RWPE2 (cell line): ENCODE data around the gene ACY1.
A peak's percentile ranks its signal among the peaks of the same experiment; 100 is the strongest.

Source experiments
- ATAC-seq: fragments of 200-7000 bp; cut with Tn5 transposase; 3 replicates; pipeline ENCODE4 v1.9.1; 2021; ENCODE audit warnings: low read depth
- DNase-seq: peaks from one replicate; pipeline ENCODE4 v3.0.0-alpha.2; 2020; ENCODE audit warnings: low spot score
- H3K27ac ChIP-seq: fragments of 450-650 bp; 2 replicates; pipeline ENCODE4 v1.5.1; 2017; ENCODE audit warnings: mild to moderate bottlenecking; ENCODE audit not compliant: poor library complexity, severe bottlenecking
- H3K27me3 ChIP-seq: fragments of 250-450 bp; sonication (Bioruptor Pico); 2 replicates; pipeline ENCODE4 v1.5.1; 2021; ENCODE audit warnings: mild to moderate bottlenecking, moderate library complexity; ENCODE audit not compliant: insufficient read depth, poor library complexity, severe bottlenecking
- H3K36me3 ChIP-seq: fragments of 250-450 bp; sonication (Bioruptor Pico); 2 replicates; pipeline ENCODE4 v1.5.1; 2020; ENCODE audit warnings: low read depth, mild to moderate bottlenecking, moderate library complexity
- H3K4me1 ChIP-seq: fragments of 250-450 bp; sonication (Bioruptor Pico); 2 replicates; pipeline ENCODE4 v1.5.1; 2021; ENCODE audit warnings: mild to moderate bottlenecking, moderate library complexity; ENCODE audit not compliant: insufficient read depth, poor library complexity, severe bottlenecking
- H3K4me3 ChIP-seq: fragments of 250-450 bp; sonication (Bioruptor Pico); 2 replicates; pipeline ENCODE4 v1.5.1; 2021; ENCODE audit warnings: mild to moderate bottlenecking, moderate library complexity; ENCODE audit not compliant: severe bottlenecking
- H3K9me3 ChIP-seq: fragments of 250-450 bp; sonication (Bioruptor Pico); 2 replicates; pipeline ENCODE4 v1.5.1; 2021; ENCODE audit warnings: mild to moderate bottlenecking, moderate library complexity; ENCODE audit not compliant: severe bottlenecking
- CTCF ChIP-seq: fragments of 450-650 bp; IDR thresholded peaks from one replicate; pipeline ENCODE4 v1.5.1; 2017; ENCODE audit warnings: mild to moderate bottlenecking, moderate library complexity; ENCODE audit not compliant: poor library complexity, severe bottlenecking

Gene ACY1

GRCh38 chr3:51937014-51937413 is 46.3 kb upstream of the ACY1 start:
- Histone ChIP-seq H3K4me3 (no peak overlapping the region), H3K36me3 (peaks cover 43% of the 10 kb centered on the region), H3K9me3 (no peaks in the 10 kb centered on the region), H3K27me3 (no peaks in the 10 kb centered on the region), H3K27ac (no peak overlapping the region), H3K4me1 (peaks cover 4% of the 10 kb centered on the region)
- no peak for TF ChIP-seq CTCF
- ATAC-seq: no peak
- no peak for DNase-seq

GRCh38 chr3:51937611-51938450 is 45.5 kb upstream of the ACY1 start:
- Histone ChIP-seq H3K9me3 (no peaks in the 10 kb centered on the region), H3K27ac (no peak overlapping the region), H3K36me3 (peaks cover 43% of the 10 kb centered on the region), H3K27me3 (no peaks in the 10 kb centered on the region), H3K4me1 (peaks cover 6% of the 10 kb centered on the region), H3K4me3 (no peak overlapping the region)
- ATAC-seq (no peak), DNase-seq (no peak)
- TF ChIP-seq CTCF: no peak

GRCh38 chr3:51938780-51939425 is 44.4 kb upstream of the ACY1 start:
- no peaks in the 10 kb centered on the region for H3K9me3 ChIP-seq
- no peak for ATAC-seq
- peaks cover 43% of the 10 kb centered on the region for H3K36me3 ChIP-seq

GRCh38 chr3:51940648-51941462 is 42.5 kb upstream of the ACY1 start:
- H3K36me3 ChIP-seq: peaks cover 27% of the 10 kb centered on the region
- DNase-seq: no peak
- peaks cover 9% of the 10 kb centered on the region for H3K4me1 ChIP-seq
- peak overlapping the region; percentile 12 for H3K27ac ChIP-seq
- no peak for TF ChIP-seq CTCF
- H3K9me3 ChIP-seq: no peaks in the 10 kb centered on the region
- no peak for ATAC-seq
- no peaks in the 10 kb centered on the region for H3K27me3 ChIP-seq
- H3K4me3 ChIP-seq: peak overlapping the region; percentile 58

More at GRCh38 chr3:51938780-51939425, 44.4 kb upstream of the ACY1 start:
- Histone ChIP-seq H3K4me1 (peaks cover 9% of the 10 kb centered on the region), H3K4me3 (no peak overlapping the region), H3K27me3 (no peaks in the 10 kb centered on the region), H3K27ac (no peak overlapping the region)
- no peak for TF ChIP-seq CTCF
- no peak for DNase-seq
